NCI-H774 (cell line): ENCODE data around the gene CYP2E1.
"Not testable (repeated sequence)": the region's sequence is repeated elsewhere in the genome, so short reads cannot be mapped to it uniquely, and the experiment has no call there.

ENCODE experiments used
- DNase-seq: peaks from one replicate; lab custom pipeline; 2025; lab: John Stamatoyannopoulos, UW

CYP2E1 gene

DNA sequence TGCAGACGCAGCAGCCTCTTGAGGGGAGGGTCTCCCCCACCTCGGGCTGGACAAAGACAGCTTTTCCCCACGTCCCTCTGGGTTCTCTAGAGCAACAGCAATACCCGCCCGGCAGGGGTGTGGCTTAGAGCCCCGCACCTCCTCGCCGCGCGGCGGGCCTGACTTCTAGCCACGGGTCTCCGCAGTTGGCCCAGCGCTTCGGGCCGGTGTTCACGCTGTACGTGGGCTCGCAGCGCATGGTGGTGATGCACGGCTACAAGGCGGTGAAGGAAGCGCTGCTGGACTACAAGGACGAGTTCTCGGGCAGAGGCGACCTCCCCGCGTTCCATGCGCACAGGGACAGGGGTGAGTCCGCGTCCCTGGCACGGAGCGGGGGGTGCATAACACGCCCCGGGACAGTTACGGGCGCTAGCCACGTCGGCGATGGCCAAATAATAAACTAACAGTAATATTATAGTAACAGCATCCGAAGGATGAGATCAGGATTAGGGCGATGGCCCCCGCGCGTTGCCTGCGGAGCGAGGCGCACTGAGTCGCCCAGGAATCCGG is 1.2 kb downstream of the CYP2E1 start:
- no peak for DNase-seq

DNA sequence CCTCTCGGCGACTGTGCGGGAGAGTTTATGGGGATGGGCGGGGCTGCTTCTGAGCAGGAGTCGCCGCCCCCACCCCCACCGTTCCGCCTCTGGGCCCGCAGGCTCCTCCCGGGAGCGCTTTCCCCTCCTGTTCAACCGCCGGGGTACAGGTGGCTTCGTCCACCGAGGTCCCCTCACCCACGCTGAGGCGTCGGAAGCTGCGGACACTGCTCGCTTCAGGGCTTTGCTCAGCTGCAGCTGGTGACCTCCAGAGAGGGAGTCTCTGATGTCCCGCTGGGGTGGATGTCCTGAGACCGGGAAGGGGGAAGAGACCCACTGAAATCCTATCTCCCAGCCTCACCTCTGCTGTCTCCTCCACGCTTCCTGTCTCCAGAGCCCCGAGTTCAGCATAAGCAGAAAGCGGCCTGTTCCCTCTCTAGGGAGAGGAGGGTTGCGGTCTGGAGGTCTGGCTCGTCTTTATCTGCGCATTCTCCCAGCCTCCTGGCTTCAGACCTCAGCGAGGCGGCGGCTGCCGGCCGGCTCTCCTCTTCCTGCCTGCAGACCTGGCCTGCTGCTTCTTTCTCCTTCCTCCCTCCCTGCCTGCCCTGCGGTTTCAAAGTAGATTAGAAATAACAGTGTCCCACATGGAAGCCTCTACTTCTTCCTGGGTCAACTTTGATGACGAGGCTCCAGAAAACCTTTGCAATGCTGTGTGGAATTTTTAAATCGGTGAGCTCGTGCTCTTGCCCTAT is 1.8 kb downstream of the CYP2E1 start:
- DNase-seq = no peak

DNA sequence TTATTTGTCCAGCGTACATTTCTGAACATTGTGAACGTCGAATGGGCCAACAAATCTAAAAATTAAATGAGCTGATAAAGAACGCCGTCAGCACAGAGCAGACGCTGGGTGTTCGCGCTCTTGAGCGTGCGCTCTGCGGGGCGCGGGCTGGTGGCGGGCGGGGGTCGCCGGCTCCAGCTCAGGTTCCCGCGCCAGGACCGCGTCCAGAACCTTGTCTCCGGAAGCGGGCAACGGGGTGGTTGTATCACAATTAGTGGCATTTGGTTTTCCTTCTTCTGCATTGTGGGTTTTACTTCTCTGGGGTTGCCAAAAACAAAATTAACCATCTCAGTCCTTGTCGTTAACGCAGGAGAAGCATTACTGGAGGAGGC is 2.4 kb downstream of the CYP2E1 start:
- no peak for DNase-seq

DNA sequence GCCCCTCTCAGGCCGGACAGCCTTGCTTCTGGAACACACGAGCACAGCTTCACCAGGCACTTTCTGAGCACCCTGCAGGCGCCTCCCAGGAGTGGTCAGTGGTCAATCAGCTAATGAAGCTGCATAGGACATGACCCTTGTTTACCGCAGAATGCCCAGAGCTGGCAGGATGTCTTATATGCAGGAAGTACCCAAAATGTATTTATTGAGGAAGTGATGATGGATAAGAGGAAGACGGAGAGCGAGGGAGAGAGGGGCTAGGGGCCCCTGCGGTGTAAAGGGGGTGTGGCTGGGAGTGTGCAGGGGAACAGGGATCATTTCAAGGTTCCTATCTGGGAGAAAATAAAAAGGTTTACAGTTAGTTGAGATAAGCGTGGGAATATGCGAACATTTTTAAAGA is 3.3 kb downstream of the CYP2E1 start:
- DNase-seq = no peak

DNA sequence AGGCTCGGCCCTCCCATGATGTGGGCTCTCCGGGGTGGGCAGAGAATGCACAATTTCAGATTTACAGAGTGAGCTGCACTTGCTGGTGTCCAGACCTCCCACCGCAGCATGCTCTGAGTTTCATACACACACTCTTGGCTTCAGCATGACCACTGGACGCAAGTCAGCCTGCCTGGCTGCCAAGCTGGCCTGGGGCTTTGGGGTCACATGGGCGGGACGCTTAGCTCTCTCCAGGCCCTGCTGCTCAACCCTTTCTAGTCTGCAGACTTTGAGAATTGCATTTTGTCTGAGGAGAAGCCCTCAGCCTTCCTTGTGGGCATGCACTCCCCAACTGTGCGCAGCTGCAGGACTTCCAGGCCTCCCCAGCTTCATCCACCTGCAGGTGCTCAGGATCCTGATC is 5.7 kb downstream of the CYP2E1 start:
- no peak for DNase-seq

DNA sequence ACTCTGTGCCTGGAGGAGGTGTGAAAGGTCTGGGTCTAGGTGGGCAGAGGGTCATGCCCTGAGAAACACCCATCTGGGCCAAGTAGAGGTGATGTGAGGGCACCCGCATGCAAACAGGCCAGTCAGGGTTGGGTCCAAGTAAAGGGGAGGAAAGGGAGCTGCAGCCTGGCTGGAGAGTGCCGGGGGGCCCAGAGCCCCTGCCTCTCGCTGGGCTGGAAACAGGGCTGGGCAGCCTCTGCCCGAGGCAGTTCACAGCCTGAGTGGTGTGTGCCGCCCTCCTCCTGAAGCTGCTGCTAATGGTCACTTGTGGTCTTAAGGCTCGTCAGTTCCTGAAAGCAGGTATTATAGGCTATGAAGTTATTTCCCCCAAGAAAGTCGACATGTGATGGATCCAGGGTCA is 7.3 kb downstream of the CYP2E1 start:
- no peak for DNase-seq

DNA sequence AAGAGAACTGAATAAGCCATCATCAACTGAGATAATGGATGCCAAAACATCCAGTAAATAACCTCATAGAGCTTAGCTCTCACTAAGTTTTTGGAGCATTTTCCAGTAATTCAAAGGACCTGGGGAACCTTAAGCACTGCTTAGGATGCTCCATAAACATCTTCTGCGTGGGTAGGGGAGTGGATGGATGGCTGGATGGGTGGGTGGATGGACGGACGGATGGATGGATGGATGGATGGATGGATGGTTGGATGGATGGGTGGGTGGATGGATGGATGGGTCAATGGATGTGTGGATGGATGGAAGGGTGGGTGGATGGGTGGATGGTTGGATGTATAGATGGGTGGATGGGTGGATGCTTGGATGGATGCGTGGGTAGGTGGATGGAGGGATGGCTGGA is 9.0 kb downstream of the CYP2E1 start:
- no peak for DNase-seq

DNA sequence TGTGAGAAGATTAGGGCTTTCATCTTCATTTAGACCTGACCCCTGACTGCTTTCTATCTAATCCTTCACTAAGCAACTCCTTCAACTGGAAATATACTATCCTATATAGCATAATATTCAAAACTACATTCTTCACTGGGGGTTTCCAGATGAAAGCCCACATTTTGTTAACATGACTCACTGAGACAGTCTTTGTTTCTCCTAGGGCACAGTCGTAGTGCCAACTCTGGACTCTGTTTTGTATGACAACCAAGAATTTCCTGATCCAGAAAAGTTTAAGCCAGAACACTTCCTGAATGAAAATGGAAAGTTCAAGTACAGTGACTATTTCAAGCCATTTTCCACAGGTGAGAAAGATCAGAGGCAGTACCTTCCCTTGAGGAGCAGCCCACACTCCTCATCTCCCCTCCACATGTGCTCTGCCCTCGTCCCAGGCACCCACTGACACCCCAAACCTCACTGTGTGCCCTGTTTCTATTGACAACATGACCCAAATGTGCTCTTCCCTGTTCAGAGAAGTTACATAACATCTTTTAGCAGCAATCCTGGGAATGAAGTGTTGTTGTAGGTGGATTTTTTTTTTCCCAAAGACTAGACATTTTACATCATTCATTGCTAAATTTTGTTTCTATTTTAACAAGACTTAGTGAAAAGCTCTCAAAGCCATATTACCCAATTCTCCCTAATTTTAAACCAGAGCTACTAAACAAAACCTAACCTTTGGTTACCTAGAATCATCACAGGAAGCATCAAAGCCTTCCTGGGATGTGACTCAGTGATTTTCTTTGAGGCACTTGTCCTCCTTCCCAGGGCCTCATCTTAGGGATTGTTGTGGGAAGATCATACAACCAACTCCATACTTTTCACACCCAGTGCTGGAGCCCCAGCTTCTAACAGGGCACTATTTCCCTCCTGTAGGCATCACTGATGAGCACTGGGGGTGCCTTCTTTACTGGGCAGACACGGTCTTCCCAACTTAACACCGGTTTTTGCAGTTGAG is 10.7 kb downstream of the CYP2E1 start:
- DNase-seq = no peak

DNA sequence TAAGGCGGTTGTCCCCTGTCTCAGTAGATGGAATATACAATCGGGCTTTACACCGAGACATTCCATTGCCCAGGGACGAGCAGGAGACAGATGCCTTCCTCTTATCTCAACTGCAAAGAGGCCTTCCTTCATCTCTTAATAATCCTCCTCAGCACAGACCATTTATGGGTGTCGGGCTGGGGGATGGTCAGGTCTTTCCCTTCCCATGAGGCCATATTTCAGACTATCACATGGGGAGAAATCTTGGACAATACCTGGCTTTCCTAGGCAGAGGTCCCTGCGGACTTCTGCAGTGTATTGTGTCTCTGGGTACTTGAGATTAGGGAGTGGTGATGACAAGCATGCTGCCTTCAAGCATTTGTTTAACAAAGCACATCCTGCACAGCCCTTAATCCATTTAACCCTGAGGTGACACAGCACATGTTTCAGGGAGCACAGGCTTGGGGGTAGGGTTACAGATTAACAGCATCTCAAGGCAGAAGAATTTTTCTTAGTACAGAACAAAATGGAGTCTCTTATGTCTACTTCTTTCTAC is 14.3 kb downstream of the CYP2E1 start:
- not testable (repeated sequence) for DNase-seq

DNA sequence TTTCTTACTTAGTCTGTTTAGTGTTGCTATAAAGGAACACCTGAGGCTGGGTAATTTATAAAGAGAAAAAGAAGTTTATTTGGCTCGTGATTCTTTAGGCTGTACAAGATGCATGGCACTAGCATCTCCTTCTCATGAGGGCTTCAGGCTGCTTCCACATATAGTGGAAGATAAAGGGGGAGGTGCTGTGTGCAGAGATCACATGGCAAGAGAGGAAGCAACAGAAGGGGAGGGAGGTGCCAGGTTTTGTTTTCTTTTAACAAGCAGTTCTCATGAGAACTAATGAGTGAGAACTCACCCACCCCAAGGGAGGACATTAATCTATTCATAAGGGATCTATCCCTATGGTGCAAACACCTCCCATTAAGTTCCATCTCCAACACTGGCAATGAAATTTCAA is 17.3 kb downstream of the CYP2E1 start:
- no peak for DNase-seq

DNA sequence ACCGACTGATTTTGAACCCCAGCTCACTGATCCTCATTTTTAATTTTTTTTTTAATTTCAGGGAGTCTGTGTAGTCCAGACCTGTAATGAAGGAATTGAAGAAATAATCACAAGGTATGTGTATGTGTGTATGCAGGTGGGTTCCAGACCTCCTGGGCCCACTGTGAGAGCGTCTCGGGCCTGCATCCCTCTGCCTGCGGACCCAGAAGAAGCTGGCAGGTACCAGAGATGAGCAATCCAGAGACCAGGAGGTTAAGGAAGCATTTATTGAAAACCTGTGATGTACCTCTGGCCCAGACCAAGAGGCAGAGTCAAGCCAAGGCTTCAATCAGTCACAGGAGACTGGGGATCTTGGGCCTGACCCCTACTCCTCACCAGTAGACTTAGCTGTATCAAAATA is 27.4 kb downstream of the CYP2E1 start:
- DNase-seq = no peak

DNA sequence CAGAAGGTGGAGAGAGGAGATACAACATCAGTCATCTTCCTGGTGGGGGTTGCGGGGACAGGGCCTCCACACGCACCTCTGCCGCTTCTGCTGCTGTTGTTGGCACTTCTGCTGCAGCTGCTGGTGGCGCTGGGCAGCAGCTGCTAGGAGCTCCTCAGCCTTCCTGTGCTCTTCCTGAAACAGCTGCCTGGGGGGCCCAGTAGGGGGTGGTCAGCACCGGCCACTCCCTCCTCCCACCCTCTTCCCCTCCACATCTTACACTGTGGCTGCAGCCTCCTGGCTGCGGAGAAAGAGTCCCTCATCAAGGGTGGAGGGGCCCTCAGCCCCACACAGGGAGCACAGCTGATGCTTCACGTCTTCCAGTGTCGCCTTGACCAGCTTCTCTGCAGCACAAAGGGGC is 28.4 kb downstream of the CYP2E1 start:
- no peak for DNase-seq

DNA sequence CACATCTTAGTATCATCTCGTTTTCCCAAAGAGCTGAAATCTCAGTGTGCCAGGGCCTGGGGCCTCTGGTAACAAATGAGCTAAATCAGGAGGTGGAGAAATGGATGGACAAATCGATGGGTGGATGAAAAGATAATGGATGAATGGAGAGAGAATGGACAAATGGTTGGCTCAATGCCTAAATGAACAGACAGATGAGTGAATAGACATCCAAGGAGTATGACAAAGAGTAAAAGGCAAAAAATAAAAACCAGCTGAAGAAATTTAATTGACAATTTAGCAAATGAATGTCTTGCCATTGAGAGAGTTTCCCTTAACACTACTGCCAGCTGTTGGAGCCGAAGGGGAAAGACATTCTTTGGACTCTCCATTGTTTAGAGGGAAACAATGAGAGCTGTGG is 30.2 kb downstream of the CYP2E1 start:
- no peak for DNase-seq

DNA sequence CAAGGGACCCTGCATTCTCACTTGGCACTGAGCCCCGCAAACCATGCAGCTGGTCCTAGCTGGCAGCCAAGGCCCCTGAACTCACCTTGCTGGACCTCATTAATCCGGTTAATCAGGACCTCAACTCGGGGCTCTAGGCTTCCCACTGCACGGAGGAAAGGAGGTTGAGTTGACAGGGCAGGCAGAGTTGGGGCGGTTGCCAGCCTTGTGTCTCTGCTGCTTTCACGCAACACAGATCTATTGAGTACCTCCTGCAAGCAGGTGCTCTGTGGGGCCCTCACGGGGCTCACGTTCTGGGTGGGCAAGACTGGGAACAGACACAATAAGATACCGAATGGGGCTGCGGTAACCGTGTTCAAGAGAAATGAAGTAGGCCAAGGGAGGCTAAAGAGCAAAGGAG is 32.1 kb downstream of the CYP2E1 start:
- no peak for DNase-seq

DNA sequence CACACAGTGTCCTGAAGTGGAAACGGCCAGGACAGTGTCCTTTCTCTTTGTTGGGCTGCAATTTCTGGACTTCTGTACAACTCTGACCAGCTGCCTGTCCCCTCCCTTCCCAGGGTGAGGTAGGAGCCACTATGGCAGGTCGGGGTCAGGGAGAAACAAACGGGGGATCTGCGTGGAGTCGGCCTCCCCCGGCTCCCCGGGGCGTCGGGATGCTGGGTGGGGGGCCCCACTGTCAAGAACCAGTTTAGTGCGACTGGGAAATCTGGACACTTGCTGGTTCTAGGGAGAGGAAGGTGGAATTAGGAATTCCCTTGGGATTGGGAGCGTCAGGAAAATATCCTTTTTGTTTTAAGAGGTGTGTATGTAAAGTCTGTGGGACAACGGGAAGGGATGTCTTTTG is 37.7 kb downstream of the CYP2E1 start:
- no peak for DNase-seq

DNA sequence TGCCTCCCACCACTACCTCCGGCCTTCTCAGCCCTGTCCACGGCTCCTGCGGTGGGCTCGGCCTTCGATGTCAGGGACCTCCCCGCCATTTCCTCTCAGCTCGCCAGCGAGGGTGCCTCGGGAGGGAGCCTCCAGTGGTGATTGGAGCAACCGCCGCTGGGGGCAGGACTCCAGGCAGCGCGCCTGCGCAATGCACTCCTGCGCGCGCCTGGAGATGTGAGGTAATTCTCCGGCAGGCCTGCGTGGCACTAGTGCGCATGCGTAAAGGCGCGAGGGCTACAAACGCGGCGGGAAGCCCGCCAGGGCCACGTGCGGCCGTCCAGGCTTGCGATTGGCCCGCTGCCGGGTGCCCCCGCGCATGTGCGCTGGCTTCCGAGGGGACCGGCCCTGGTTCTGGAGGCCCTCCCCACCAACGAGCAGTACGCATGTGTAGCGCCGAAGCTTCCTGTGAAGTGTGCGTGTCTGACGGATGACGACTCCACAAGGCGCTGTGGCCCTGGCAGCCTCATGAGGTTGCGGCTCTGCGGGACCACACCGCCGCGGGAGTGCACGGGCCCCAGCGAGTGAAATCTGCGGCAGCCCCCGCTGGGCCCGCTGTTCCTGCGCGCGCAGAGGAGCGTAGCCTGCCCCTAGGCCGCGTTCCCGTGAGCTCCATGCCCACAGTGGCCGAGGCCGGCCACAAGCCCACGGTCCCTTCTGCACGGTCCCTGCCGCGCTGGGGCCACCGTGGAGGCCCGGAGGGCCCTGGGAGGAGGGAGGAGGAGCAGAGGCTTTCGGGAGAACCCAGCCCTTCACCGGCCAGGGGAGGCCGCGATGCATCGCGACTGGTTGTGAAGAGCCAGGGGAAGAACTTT is 38.5 kb downstream of the CYP2E1 start, which contains the start of gene SYCE1:
TSS of gene SYCE1 (minus strand) at position 143 of the 854 bp plus-strand sequence. CDS start at position 89, 54 bp downstream.
- DNase-seq = no peak

DNA sequence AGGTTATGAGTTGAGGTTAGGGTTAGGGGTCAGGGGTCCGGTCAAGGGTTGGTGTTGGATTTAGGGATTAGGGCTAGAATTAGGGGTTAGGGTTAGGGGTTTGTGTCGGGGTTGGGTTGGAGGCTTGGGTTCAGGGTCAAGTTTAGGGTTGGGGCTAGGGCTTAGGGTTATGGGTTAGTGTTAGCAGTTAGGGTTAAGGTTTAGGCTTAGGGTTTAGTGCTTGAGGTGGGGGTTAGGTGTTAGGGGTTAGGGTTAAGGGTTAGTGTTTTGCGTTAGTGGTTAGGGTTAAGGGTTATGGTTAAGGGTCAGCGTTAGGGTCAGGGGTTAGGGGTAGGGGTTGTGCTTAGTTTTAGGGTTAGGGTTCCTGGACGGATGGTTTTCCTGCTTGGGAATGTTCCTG is 40.0 kb downstream of the CYP2E1 start:
- DNase-seq = no peak

DNA sequence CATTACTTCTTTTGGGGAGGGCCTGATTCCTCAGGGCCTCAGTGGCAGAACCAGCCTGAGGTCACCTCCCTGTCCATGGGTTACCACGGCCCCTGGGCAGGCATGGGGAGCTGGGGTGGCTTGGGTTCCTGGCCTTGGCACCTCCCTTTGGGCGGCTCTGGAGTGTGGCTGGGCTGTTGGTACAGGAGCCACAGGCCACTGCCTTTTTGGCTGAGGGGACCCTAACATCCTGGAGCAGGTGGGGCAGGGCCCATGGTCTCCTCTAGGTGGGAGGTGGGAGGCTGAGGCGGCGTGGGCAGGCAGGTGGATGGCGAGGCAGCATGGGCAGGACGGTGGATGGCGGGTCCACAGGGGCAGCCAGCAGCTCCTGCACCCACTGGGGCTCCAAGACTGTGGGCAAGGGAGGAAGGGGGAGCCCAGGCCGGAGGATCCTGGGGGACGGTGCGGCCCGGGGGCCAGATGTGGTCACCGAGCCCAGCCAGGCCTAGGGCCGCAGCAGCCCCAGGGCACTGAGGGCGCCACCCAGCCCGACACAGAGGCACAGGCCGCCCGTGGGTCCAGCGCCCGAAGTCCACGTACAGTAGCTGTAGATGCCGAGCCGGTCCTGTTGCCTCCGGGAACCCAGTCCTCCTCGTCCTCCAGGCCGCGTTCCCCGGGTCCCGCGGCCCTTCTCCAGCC is 40.6 kb downstream of the CYP2E1 start:
- no peak for DNase-seq

DNA sequence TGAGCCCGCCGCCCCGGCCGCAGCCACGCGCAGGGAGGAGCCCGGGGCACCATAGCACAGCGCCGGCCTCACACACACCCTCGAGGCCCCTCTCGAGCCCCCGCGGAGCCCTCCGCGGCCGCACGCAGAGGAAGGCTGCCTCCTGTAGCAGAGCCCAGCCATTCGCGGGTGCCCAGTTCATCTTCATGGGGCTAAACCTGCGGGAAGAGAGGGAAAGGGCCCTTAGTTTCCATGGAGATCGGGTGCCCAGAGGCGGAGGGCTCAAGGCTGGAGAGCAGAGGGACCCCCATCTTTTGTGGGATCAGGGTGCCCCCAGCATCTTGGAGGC is 41.1 kb downstream of the CYP2E1 start:
- DNase-seq = no peak

DNA sequence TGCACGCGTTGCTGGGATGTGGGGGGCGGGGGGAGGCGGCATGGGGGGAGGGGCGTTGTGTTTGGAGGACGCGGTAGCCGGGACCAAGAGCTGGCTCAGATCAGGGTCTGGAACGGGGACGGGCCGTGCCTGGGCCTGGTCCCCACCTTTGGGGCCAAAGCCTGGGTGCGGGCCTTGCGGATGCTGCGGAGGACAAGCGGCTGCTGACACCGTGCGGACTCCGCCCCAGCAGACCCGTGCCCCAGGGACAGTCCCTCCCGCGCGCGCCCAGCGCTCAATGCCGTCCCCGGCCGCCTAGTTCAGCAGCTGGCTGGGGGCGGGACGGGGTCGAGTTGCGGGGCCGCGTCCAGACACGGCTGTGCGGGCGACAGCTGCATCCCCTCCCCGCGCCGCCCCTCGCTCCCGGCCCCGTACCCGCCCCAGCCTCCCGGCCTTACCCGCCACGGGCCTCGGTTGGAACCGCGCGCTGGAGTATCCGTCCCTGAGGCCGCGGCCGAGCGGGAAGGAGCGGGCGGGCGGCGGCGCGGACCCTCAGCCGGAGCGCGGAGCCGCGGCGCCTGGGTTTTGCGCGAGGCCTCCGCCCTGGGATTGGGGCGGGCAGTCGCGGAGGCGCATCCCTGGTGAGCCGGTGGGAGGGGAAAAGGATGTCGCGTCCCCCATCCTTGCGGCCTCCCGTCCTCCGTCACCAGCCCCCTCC is 41.8 kb downstream of the CYP2E1 start:
- not testable (repeated sequence) for DNase-seq

DNA sequence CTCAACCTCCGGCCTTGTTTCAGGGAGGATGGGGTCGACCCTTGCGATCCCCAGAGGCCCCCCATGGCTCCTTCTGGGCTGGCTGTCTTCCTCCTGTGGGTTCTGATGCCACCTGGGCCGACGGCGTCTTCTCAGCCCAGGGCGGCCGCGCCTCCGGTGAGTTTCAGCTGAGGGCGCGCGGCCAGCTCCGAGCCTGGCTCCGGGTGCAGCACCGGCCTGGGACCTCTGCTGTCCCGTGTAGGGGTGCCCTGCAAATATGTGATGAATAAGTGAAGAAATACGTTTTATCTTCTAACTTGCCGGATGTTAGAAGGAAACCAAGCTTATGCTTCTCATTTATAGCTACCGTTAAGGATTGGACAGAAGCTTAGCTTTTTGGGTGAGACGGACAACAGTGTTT is 42.6 kb downstream of the CYP2E1 start:
- DNase-seq = not testable (repeated sequence)
